ENCODE results near the gene ZNF804A.
"Not testable (repeated sequence)": the region's sequence is repeated elsewhere in the genome, so short reads cannot be mapped to it uniquely, and the experiment has no call there.

Gene ZNF804A

GRCh38 chr2:184835398-184835715 lies 237.0 kb downstream of the ZNF804A start:
- DNase-seq, result no peak

- DNase-seq, result no peak
Measured at GRCh38 chr2:184847331-184847730, 249.0 kb downstream of the ZNF804A start.

- no peak for DNase-seq
Measured at GRCh38 chr2:184849516-184849915, 251.2 kb downstream of the ZNF804A start.

GRCh38 chr2:184851576-184851975 lies 253.2 kb downstream of the ZNF804A start:
- no peak for DNase-seq

- DNase-seq, result no peak
Measured at GRCh38 chr2:184859187-184859586, 260.9 kb downstream of the ZNF804A start.

GRCh38 chr2:184860744-184861143 lies 262.4 kb downstream of the ZNF804A start:
- DNase-seq, result no peak

GRCh38 chr2:184875212-184875611 lies 276.9 kb downstream of the ZNF804A start:
- no peak for DNase-seq

GRCh38 chr2:184875911-184876310 lies 277.6 kb downstream of the ZNF804A start:
- DNase-seq, result no peak

GRCh38 chr2:184877909-184878308 lies 279.6 kb downstream of the ZNF804A start:
- DNase-seq, result no peak

GRCh38 chr2:184879671-184880070 lies 281.3 kb downstream of the ZNF804A start:
- no peak for DNase-seq

- not testable (repeated sequence) for DNase-seq
Measured at GRCh38 chr2:184886585-184886984, 288.3 kb downstream of the ZNF804A start.

- DNase-seq, result no peak
Measured at GRCh38 chr2:184890311-184890710, 292.0 kb downstream of the ZNF804A start.

- no peak for DNase-seq
Measured at GRCh38 chr2:184904991-184905390, 306.7 kb downstream of the ZNF804A start.

- DNase-seq, result no peak
Measured at GRCh38 chr2:184906160-184906559, 307.8 kb downstream of the ZNF804A start.

GRCh38 chr2:184906709-184907108 lies 308.4 kb downstream of the ZNF804A start:
- DNase-seq, result no peak

GRCh38 chr2:184908966-184909365 lies 310.6 kb downstream of the ZNF804A start:
- DNase-seq, result no peak

GRCh38 chr2:184920451-184920965 lies 322.2 kb downstream of the ZNF804A start:
- no peak for DNase-seq

- DNase-seq, result no peak
Measured at GRCh38 chr2:184921676-184922075, 323.3 kb downstream of the ZNF804A start.

- DNase-seq, result no peak
Measured at GRCh38 chr2:184923751-184924150, 325.4 kb downstream of the ZNF804A start.

- no peak for DNase-seq
Measured at GRCh38 chr2:184927040-184927439, 328.7 kb downstream of the ZNF804A start.

- DNase-seq, result no peak
Measured at GRCh38 chr2:184936761-184937160, 338.4 kb downstream of the ZNF804A start.

GRCh38 chr2:184938221-184938985 lies 340.1 kb downstream of the ZNF804A start:
- no peak for DNase-seq

- DNase-seq, result no peak
Measured at GRCh38 chr2:184945326-184945725, 347.0 kb downstream of the ZNF804A start.

- no peak for DNase-seq
Measured at GRCh38 chr2:184945824-184946223, 347.5 kb downstream of the ZNF804A start.

GRCh38 chr2:184956856-184957255 lies 358.5 kb downstream of the ZNF804A start:
- no peak for DNase-seq
